Fibroblast of lung (primary cell): ENCODE data around the gene MYO3B.

Source experiments
- EZH2 ChIP-seq: IDR thresholded peaks from 2 replicates; pipeline ENCODE4 v1.5.1; 2012; ENCODE audit warnings: low read length, control low read depth, mild to moderate bottlenecking; ENCODE audit errors: missing control alignments
- TF ChIP-seq, protein P1 (sequence below), 2 donors: IDR thresholded peaks in 1 of 2; conservative IDR thresholded peaks in 1 of 2; 1 replicate in 1 of 2; 2 replicates in 1 of 2; pipeline ENCODE4 v1.5.1; 2011 to 2012; ENCODE audit warnings: low read length in 2 of 2, control low read depth in 1 of 2, inconsistent platforms in 1 of 2, low read depth in 1 of 2, mild to moderate bottlenecking in 1 of 2

DNA sequence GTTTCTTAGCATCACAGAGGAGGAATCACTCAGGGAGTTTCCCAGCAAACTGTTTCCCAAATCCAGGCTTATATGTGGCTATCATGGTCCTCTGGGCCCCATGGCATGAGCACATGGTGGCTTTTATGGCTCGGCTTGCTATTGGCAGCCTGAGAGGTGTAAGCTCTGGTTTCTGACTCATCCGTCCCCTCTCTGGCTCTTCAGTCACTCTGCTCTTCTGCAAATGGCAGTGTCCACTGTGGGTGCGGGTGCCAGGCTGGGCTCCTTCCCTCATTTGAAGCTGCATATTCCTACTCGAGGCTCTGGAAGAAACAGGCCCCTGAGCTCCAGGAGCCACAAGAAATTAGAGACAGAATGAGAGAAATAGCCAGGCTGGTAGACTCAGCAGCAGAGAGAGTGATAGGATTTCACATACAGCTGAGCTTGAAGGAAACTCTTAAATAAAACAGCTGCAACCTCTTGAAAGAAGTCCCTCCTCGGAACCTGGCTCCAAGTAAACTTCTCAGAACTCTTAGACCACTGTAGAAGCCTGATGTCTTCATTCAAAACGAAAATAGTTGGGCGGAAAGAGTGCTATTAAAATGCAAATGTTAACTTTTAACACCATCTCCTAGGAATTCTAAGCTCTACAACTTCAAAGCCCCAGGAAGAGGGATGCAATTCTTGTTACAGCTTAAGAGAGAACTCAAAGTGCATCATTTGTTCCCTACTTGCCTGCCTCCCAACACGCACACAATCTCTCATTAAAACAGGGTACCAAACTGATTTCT, 324.6 kb downstream of the MYO3B start:
- TF ChIP-seq, protein P1, sequence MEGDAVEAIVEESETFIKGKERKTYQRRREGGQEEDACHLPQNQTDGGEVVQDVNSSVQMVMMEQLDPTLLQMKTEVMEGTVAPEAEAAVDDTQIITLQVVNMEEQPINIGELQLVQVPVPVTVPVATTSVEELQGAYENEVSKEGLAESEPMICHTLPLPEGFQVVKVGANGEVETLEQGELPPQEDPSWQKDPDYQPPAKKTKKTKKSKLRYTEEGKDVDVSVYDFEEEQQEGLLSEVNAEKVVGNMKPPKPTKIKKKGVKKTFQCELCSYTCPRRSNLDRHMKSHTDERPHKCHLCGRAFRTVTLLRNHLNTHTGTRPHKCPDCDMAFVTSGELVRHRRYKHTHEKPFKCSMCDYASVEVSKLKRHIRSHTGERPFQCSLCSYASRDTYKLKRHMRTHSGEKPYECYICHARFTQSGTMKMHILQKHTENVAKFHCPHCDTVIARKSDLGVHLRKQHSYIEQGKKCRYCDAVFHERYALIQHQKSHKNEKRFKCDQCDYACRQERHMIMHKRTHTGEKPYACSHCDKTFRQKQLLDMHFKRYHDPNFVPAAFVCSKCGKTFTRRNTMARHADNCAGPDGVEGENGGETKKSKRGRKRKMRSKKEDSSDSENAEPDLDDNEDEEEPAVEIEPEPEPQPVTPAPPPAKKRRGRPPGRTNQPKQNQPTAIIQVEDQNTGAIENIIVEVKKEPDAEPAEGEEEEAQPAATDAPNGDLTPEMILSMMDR (conservative IDR thresholded peaks at IDR 0.05 in 1 of 2, IDR thresholded peaks at IDR 0.05 in 1 of 2; ENCODE audit: low read depth in 1 of 2, low read length in 2 of 2) = no peak
- no peak for TF ChIP-seq EZH2
